SIG-M5 treated with dmso at 0.1 percent for 504 hours (cell line): ENCODE measurements around the gene SLC6A12.

Source experiments
- DNase-seq: peaks from one replicate; lab custom pipeline; 2025; ENCODE audit not compliant: unreplicated experiment; lab: John Stamatoyannopoulos, UW

The SLC6A12 gene

DNA sequence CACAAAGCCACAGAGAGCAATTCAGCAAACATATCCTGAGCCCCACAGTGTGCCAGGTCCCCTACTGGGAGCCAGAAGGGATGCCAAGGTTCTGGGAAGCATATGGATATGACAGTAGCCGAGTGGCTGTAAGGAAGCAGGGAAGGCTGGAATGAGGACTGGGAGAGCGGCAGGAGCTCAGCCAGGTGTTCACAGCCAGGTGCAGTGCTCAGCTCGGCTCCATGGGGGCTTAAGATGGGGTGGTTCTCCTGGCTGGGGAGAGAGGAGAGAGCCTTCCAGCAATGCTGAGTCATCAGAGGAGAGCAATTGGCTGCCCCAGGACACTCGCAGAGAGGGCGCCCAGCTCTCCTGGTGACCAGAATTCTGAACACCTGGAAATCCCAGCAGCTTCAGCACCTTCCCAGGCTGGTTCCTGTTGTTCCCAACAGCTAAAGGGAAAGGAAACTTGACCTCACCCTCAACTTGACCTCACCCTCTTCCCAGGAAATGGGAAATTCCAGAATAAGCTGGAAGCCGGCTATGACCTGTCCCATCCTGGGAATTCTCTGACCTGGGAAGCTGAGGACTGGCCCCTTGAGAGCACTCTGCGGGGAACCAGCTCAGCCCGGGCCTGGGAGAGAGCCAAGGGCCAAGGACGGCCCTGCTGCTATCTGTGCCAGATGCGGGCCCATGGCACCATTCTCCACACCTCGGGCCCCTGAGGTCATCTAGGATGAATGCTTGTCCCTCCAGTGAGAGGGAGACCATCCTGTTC, 34.6 kb downstream of the SLC6A12 start:
- no peak for DNase-seq

DNA sequence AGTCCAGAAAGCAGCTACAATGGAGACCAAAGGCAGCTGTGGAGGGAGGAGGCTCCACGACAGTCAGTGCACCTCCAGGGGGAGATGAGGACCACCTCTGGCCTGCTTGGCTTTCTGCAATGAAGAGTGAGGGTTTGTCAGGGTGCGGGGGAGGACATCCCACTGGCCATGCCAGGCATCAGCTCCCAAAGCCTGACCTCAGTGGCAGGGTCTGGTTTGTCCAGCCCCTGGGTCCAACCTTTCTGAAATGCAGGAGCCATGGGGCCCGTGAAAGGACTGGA, 35.2 kb downstream of the SLC6A12 start:
- DNase-seq = no peak

- DNase-seq = no peak
Measured at GRCh38 chr12:177980-178828, 35.8 kb downstream of the SLC6A12 start.

- no peak for DNase-seq
Measured at GRCh38 chr12:177336-177979, 36.5 kb downstream of the SLC6A12 start.

DNA sequence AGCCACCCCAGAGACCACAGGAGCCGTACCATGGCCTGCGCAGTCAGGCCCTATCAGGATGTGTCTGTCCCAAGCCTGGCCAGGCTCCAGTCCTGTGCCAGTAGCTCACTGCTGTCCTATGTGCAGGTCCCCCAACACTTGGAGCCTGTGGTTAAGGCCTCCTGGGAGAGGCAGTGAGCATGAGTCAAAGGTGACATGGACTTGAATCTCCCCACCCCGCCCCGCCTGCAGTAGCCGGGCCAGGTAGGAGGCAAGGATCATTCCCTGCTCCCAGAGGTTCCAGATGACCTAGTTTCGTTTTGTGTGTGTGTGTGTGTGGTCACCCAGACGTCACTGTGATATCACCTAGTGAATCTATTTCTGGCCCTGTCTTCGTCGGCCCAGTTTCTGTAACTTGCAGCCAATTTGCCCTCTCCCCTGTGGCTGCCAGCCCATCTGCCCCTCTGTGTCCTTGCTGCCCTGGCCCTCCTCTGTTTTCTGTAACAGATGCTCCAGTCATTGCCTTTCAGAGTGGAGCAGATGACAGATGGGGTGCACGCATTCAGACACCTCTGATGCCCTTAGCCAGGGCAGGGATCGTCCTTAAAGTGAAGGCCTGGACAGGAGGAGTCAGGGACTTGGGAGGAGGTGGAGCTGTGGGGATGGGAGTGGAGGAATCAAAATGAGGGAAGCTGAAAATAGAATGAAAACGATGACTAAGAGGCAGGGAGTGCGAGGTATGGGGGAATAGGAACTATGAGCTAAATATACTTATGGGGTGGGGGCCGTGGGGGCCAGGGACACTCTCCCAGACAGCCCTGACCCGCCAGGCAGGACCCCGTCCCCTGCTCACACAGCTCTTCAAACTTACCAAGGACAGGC, 37.4 kb downstream of the SLC6A12 start:
- no peak for DNase-seq

- no peak for DNase-seq
Measured at GRCh38 chr12:175759-176158, 38.2 kb downstream of the SLC6A12 start.

- no peak for DNase-seq
Measured at GRCh38 chr12:175250-175649, 38.7 kb downstream of the SLC6A12 start.

GRCh38 chr12:174596-174995, 39.4 kb downstream of the SLC6A12 start:
- no peak for DNase-seq

- DNase-seq = no peak
Measured at GRCh38 chr12:174124-174523, 39.8 kb downstream of the SLC6A12 start.

DNA sequence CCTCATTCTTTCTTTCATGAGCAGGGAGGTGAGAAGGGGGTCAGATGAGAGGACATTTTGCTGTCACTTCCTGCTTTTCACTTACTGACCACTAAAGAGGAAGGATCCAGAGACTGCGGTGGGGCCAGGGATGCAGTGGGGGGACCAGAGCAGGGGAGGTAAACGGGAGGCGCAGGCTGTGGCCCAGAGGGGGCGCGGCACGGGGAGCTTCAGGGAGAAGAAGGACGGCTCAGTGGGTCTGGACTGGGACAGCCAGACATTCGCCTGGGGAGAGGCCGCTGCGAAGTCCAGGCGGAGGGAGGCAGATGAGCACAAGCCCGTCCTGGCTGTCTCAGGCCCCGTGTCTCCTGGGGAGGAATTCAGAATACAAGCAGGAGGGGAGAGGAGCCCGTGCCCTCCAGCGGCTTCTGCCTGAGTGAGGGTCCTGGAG, 41.2 kb downstream of the SLC6A12 start:
- DNase-seq = no peak

- DNase-seq = no peak
Measured at GRCh38 chr12:171743-172676, 41.9 kb downstream of the SLC6A12 start.

DNA sequence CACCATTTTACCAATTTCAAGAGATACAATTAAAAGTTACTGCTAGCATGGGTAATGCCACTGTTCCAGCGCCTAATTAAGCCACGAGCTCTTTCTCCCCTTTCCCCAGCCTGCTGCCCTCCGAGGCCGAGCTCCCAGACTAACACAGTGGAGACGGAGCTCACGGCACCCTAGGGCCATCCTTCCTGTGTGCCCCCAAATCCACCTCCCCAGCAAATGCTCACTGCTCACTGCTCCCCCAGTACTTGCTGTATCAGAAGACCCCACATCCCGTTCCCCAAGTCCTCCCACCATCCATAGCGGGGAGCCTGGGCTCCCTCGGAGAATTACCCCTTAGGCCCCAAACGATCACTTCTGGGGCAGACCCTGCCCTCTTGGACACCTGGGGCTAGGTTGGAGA, 42.7 kb downstream of the SLC6A12 start:
- no peak for DNase-seq

GRCh38 chr12:170371-171225, 43.4 kb downstream of the SLC6A12 start:
- no peak for DNase-seq

DNA sequence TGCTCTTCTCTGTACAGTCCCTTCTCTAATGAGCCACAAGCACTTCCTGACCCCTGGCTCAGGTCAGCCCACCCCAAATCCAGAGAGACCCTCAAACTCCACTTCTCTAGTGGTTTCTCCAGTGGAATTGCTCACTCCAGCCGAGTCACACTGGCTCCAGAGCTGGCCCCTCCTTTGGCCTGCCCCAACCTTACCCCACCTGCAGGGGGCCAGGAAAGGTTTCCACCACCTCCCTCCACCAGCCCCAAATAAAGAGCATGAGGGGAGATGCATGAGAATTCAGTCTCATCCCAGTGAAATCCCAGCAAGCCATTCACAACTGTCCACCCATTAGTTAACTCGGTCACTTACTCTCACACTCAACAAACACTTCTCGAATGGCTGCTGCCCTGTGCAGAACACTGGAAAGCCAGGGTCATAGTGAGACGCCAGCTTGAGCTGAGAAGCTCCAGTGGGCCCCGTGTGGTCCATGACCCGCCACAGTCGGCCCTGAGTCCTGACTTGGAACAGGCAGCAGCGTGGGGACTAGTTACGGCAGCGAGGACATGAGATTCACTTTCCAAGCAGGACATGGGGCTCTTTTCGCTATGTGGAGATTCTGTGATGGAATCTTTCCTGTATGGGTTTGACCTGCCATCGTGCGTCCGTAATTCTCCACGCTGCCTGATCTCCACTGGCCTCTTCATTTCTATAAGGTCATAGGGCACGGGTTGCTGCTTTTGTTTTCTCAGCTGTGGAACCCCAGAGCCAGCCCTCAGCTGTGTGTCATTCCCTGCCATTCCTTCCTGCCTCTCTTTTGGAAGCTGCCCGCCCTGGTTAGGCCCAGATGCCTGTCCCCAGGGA, 44.2 kb downstream of the SLC6A12 start:
- DNase-seq = no peak

DNA sequence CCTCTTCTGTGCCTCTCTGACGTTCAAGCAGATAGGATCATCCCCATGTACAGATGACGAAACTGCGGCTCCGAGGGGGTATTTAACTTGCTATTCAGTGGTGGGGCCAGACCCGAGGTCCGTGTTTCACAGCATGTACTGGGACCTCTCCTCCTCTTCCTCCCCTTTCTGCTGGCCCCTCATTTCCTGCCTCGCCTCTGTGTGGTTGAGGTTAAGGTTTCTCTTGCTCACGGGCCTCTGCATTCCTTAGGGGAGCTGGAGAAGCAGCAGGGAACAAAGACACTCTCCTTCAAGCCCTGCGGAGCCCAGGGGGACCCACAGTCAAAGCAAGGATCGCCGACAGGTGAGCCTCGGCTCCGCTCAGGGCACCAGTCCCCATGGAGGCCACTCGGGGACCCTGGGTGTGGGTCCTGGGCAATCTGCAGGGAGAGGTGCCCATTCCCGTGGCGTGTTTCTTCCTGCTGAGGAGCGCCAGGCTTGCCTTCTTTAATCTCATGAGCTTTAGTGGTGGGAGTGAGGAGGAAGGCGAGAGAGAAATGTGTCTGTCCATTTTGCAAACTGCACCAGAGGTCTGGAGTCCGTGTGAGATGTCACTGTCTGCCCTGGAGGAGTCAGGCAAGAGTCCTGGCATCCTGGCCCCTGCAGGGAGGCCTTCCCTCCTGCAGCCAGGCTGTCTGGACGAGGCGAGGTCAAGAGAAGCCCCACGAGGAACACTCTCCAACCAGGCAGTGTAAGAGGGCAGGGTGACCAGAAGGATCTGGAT, 45.0 kb downstream of the SLC6A12 start:
- DNase-seq = no peak

DNA sequence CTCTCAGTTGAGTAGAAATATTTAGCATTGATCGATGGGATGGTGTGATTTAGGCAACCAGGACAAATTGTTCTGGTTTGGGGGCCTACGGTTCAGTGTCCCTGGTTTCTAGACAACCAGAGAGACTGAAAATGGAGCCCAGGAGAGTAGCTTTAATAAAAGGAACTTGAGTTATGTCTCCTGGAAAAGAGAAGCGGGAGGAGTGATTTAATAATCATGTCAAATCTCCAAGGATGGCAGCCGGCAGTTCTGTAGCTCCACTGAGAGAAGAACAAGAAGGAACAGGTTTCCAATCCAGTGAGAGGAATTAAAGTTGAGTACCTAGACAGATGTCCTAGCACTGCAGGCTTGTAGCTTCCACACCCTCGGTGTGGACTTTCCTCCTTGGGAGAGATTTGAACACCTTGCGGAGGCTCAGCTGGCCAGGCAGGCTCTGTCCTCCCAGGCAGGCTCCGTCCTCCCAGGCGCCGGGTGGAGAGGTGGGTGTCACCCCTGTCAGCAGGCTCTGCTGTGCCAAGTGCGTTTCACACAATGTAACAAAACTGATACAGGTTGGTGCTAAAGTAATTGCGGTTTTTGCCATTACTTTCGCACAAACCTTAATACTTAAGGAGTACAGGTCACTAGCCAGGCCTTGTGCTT, 45.9 kb downstream of the SLC6A12 start:
- DNase-seq = no peak
